GM12891 (cell line): ENCODE results near the gene APLP1.

ENCODE experiments used
- PAX5 ChIP-seq: IDR thresholded peaks from 2 replicates; pipeline ENCODE4 v1.6.1; 2011; ENCODE audit warnings: low read length, moderate library complexity, mild to moderate bottlenecking; ENCODE audit not compliant: insufficient read depth, severe bottlenecking
- POLR2A ChIP-seq: IDR thresholded peaks from 2 replicates; pipeline ENCODE4 v1.6.1; 2011; ENCODE audit warnings: low read depth, low read length, control low read depth
- POLR2AphosphoS5 ChIP-seq: IDR thresholded peaks from 2 replicates; pipeline ENCODE4 v1.6.1; 2011; ENCODE audit warnings: low read depth, low read length, control low read depth
- SPI1 ChIP-seq: IDR thresholded peaks from 2 replicates; pipeline ENCODE4 v1.6.1; 2011; ENCODE audit warnings: low read depth, low read length, control low read depth
- TAF1 ChIP-seq: IDR thresholded peaks from 2 replicates; pipeline ENCODE4 v1.6.1; 2011; ENCODE audit warnings: low read depth, low read length, control low read depth

- no peak for TF ChIP-seq POLR2AphosphoS5
- TF ChIP-seq POLR2A = no peak
- no peak for TF ChIP-seq TAF1
- TF ChIP-seq SPI1 = no peak
- no peak for TF ChIP-seq PAX5
Observed at GRCh38 chr19:35908010-35908441, 39.7 kb downstream of the APLP1 start, which contains the start of gene TYROBP.
